Astrocyte (in vitro differentiated cells and primary cell): ENCODE results near the gene DUS1L. TPM values are rescaled to one million over a fixed set of nuclear protein-coding genes. Genes with fewer than 3 reads are reported as not detected.

Experiments
- DNase-seq: peaks from one replicate; pipeline ENCODE4 v3.0.0-alpha.2; 2010; ENCODE audit warnings: low read depth
- FAIRE-seq: peaks from 2 replicates; lab custom pipeline; 2011; peaks lifted over from hg19 to GRCh38; lab: Jason Lieb, UNC
- H2AFZ ChIP-seq: 2 replicates; pipeline ENCODE4 v1.6.0; 2012; ENCODE audit warnings: low read depth, low read length, inconsistent platforms
- H3K27ac ChIP-seq: 2 replicates; pipeline ENCODE4 v1.5.1; 2011; ENCODE audit warnings: low read depth, low read length, inconsistent platforms
- H3K27me3 ChIP-seq: 2 replicates; pipeline ENCODE4 v1.6.0; 2011; ENCODE audit warnings: low read length, inconsistent platforms; ENCODE audit not compliant: insufficient read depth
- H3K36me3 ChIP-seq: 2 replicates; pipeline ENCODE4 v1.5.1; 2011; ENCODE audit warnings: low read length, inconsistent platforms; ENCODE audit not compliant: insufficient read depth
- H3K4me1 ChIP-seq: 2 replicates; pipeline ENCODE4 v1.5.1; 2011; ENCODE audit warnings: low read length, inconsistent platforms; ENCODE audit not compliant: insufficient read depth
- H3K4me2 ChIP-seq: 2 replicates; pipeline ENCODE4 v1.6.0; 2012; ENCODE audit warnings: low read length, inconsistent platforms
- H3K4me3 ChIP-seq: 2 replicates; pipeline ENCODE4 v1.5.1; 2011; ENCODE audit warnings: low read depth, mild to moderate bottlenecking, low read length, inconsistent platforms; ENCODE audit not compliant: insufficient read depth
- H3K79me2 ChIP-seq: 2 replicates; pipeline ENCODE4 v1.6.0; 2012; ENCODE audit warnings: mild to moderate bottlenecking, low read length, inconsistent platforms; ENCODE audit not compliant: insufficient read depth
- H3K9ac ChIP-seq: 2 replicates; pipeline ENCODE4 v1.6.0; 2012; ENCODE audit warnings: mild to moderate bottlenecking, low read length, inconsistent platforms
- H3K9me3 ChIP-seq: 2 replicates; pipeline ENCODE4 v1.5.1; 2012; ENCODE audit warnings: low read depth, mild to moderate bottlenecking, low read length, inconsistent platforms; ENCODE audit not compliant: insufficient read depth
- H4K20me1 ChIP-seq: 2 replicates; pipeline ENCODE4 v1.6.0; 2012; ENCODE audit warnings: low read length, inconsistent platforms; ENCODE audit not compliant: insufficient read depth
- H3K27ac Mint-ChIP-seq: one replicate; pipeline ENCODE4 v1.8.0; 2021; ENCODE audit warnings: mild to moderate bottlenecking, mixed read lengths; ENCODE audit not compliant: unreplicated experiment
- H3K27me3 Mint-ChIP-seq: one replicate; pipeline ENCODE4 v1.8.0; 2021; ENCODE audit warnings: low read depth, mixed read lengths; ENCODE audit not compliant: unreplicated experiment
- H3K36me3 Mint-ChIP-seq: one replicate; pipeline ENCODE4 v1.8.0; 2021; ENCODE audit warnings: low read depth, mixed read lengths; ENCODE audit not compliant: unreplicated experiment
- H3K4me1 Mint-ChIP-seq: one replicate; pipeline ENCODE4 v1.8.0; 2021; ENCODE audit warnings: low read depth, mixed read lengths; ENCODE audit not compliant: unreplicated experiment
- H3K4me3 Mint-ChIP-seq: one replicate; pipeline ENCODE4 v1.8.0; 2021; ENCODE audit warnings: mild to moderate bottlenecking, moderate library complexity, mixed read lengths; ENCODE audit not compliant: unreplicated experiment
- H3K9me3 Mint-ChIP-seq: one replicate; pipeline ENCODE4 v1.8.0; 2021; ENCODE audit warnings: mild to moderate bottlenecking, mixed read lengths; ENCODE audit not compliant: unreplicated experiment
- EZH2 ChIP-seq: IDR thresholded peaks from 2 replicates; pipeline ENCODE4 v1.6.1; 2012; ENCODE audit warnings: mild to moderate bottlenecking, low read length, inconsistent platforms; ENCODE audit not compliant: insufficient read depth
- total RNA-seq: library from RNA; stranded (reverse); gene quantifications from 2 replicates; pipeline ENCODE4 v1.2.1, GENCODE V29; 2021
- TF ChIP-seq, protein P1 (sequence below): IDR thresholded peaks from 2 replicates; pipeline ENCODE4 v1.5.1; 2011; ENCODE audit warnings: low read depth, mild to moderate bottlenecking, inconsistent platforms, low read length, moderate library complexity; ENCODE audit not compliant: insufficient read depth

The DUS1L gene
- total RNA-seq, 1 donor from 2014 or later, result 55.1 TPM

- Histone ChIP-seq H3K4me2 (no peak overlapping the region), H3K9ac (no peak overlapping the region), H2AFZ (no peak overlapping the region), H3K9me3 (no peaks in the 10 kb centered on the region), H3K36me3 (no peaks in the 10 kb centered on the region), H4K20me1 (no peaks in the 10 kb centered on the region), H3K27me3 (no peaks in the 10 kb centered on the region), H3K79me2 (no peaks in the 10 kb centered on the region), H3K27ac (no peak overlapping the region), H3K4me1 (peaks cover 6% of the 10 kb centered on the region), H3K4me3 (no peak overlapping the region)
- no peaks in the 10 kb centered on the region for H3K9me3 Mint-ChIP-seq
- TF ChIP-seq, protein P1, sequence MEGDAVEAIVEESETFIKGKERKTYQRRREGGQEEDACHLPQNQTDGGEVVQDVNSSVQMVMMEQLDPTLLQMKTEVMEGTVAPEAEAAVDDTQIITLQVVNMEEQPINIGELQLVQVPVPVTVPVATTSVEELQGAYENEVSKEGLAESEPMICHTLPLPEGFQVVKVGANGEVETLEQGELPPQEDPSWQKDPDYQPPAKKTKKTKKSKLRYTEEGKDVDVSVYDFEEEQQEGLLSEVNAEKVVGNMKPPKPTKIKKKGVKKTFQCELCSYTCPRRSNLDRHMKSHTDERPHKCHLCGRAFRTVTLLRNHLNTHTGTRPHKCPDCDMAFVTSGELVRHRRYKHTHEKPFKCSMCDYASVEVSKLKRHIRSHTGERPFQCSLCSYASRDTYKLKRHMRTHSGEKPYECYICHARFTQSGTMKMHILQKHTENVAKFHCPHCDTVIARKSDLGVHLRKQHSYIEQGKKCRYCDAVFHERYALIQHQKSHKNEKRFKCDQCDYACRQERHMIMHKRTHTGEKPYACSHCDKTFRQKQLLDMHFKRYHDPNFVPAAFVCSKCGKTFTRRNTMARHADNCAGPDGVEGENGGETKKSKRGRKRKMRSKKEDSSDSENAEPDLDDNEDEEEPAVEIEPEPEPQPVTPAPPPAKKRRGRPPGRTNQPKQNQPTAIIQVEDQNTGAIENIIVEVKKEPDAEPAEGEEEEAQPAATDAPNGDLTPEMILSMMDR, result no peak
- TF ChIP-seq EZH2, result no peak
- H3K27ac Mint-ChIP-seq, result no peak overlapping the region
- H3K4me3 Mint-ChIP-seq, result no peak overlapping the region
- FAIRE-seq (no peak), DNase-seq (no peak)
- no peaks in the 10 kb centered on the region for H3K27me3 Mint-ChIP-seq
- H3K36me3 Mint-ChIP-seq, result no peaks in the 10 kb centered on the region
- H3K4me1 Mint-ChIP-seq, result no peaks in the 10 kb centered on the region
Measured at GRCh38 chr17:82105417-82105881, 39.8 kb upstream of the DUS1L start.

- no peaks in the 10 kb centered on the region for H3K79me2 ChIP-seq
- Mint-ChIP-seq H3K27ac (no peak overlapping the region), H3K27me3 (no peaks in the 10 kb centered on the region), H3K36me3 (no peaks in the 10 kb centered on the region), H3K9me3 (no peaks in the 10 kb centered on the region), H3K4me3 (no peak overlapping the region), H3K4me1 (peaks cover 4% of the 10 kb centered on the region)
- H3K4me3 ChIP-seq, result no peak overlapping the region
- H2AFZ ChIP-seq, result no peak overlapping the region
- no peaks in the 10 kb centered on the region for H3K9me3 ChIP-seq
- no peaks in the 10 kb centered on the region for H3K27me3 ChIP-seq
- no peak overlapping the region for H3K4me2 ChIP-seq
- no peak overlapping the region for H3K27ac ChIP-seq
- TF ChIP-seq, protein P1, result no peak
- TF ChIP-seq EZH2, result no peak
- H4K20me1 ChIP-seq, result no peaks in the 10 kb centered on the region
- peaks cover 6% of the 10 kb centered on the region for H3K4me1 ChIP-seq
- no peak for FAIRE-seq
- no peaks in the 10 kb centered on the region for H3K36me3 ChIP-seq
- DNase-seq, result no peak
- H3K9ac ChIP-seq, result no peak overlapping the region
Measured at GRCh38 chr17:82104797-82105416, 39.3 kb upstream of the DUS1L start.
